Fibroblast of villous mesenchyme (primary cell): ENCODE measurements around the gene KRTAP24-1. TPM values are rescaled to one million over a fixed set of nuclear protein-coding genes. Genes with fewer than 3 reads are reported as not detected.

ENCODE experiments used
- DNase-seq: peaks from one replicate; pipeline ENCODE4 v3.0.0-alpha.2; 2010; ENCODE audit warnings: low read depth
- H3K4me3 ChIP-seq: 2 replicates; pipeline ENCODE4 v1.5.1; 2011; ENCODE audit warnings: low read depth, mild to moderate bottlenecking, low read length
- total RNA-seq: library from RNA; depleted of rRNA; stranded (reverse); fragments of >200 nt; gene quantifications from 2 replicates; pipeline ENCODE4 v1.2.3, GENCODE V29; 2012
- TF ChIP-seq, protein P1 (sequence below): IDR thresholded peaks from 2 replicates; pipeline ENCODE4 v1.5.1; 2012; ENCODE audit warnings: low read depth, mild to moderate bottlenecking, low read length; ENCODE audit not compliant: insufficient read depth

The KRTAP24-1 gene
- total RNA-seq, 1 donor, result not detected

DNA sequence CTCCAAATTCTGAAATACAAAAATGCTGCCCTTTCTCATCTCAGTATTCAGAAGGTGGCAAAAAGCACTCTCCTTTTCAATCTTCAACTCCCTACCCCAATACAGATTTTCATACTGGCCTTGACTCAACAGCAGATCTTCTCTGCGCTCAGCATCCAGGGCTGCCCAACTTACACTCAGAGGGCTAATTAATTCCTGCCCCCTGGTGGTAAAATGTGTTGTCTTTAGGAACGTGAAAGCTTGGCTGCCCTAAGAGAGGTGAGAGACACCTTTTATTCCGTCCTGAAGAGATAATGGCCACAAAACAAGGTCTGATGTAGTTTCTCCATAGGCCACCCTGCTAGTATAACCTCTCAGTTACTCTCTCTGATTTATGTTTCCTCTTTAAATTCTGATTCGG is 25.0 kb downstream of the KRTAP24-1 start:
- TF ChIP-seq, protein P1, sequence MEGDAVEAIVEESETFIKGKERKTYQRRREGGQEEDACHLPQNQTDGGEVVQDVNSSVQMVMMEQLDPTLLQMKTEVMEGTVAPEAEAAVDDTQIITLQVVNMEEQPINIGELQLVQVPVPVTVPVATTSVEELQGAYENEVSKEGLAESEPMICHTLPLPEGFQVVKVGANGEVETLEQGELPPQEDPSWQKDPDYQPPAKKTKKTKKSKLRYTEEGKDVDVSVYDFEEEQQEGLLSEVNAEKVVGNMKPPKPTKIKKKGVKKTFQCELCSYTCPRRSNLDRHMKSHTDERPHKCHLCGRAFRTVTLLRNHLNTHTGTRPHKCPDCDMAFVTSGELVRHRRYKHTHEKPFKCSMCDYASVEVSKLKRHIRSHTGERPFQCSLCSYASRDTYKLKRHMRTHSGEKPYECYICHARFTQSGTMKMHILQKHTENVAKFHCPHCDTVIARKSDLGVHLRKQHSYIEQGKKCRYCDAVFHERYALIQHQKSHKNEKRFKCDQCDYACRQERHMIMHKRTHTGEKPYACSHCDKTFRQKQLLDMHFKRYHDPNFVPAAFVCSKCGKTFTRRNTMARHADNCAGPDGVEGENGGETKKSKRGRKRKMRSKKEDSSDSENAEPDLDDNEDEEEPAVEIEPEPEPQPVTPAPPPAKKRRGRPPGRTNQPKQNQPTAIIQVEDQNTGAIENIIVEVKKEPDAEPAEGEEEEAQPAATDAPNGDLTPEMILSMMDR, result peak; percentile 22
- no peak overlapping the region for H3K4me3 ChIP-seq
- peak; percentile 14 for DNase-seq

DNA sequence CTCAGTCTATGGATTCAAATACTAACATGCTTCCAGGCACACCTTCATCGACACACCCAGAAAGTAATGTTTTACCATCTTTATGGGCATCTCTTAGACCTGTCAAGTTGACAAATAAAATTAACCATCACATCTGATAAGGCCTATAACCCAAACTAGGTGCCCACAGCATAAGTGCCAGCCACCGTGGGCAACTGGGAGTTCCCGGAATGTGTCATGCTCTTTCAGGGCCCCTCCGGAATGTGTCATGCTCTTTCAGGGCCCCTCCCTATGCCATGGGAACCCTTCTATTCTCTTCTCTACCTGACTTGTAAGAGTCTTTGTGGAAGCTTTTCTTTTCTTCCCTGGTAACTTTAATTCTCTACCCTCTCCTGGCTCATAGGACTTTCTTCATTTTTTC is 26.6 kb downstream of the KRTAP24-1 start:
- TF ChIP-seq, protein P1, result no peak
- DNase-seq, result no peak
- H3K4me3 ChIP-seq, result no peak overlapping the region

DNA sequence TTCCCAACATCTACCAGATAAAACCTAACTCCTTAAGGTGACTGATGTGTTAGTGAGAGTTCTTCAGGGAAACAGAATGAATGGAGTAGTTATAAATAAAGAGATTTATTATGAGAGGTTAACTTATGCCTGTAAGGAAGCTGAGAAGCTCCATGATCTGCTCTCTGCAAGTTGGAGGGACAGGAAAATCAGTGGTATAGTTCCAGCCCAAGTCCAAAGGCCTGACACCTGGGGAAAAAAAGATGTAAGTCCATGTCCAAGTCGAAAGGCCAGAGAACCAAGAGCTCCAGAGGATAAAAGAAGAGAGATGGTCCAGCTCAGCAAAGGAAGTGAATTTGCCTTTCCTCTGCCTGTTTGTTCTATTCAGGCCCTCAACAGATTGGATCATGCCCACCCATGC is 27.1 kb downstream of the KRTAP24-1 start:
- no peak overlapping the region for H3K4me3 ChIP-seq
- no peak for DNase-seq
- TF ChIP-seq, protein P1, result no peak

DNA sequence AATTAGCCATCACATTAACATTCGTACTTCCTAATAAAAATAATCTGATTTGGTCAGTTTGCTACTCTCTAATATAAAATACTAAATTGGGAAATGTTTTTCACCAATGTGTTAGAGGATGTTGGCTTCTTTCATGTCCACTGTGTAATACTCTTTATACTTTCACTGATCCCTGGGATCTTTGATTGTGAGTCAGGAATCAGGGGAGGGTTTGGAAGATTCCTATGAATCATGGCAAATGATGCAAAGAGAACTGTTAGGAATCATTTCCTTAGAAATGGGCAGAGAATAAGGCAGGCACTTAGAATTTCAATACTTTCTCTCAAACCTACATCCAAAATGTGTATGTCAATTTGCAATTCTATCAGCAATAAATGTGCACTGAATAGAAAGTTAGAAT is 31.0 kb downstream of the KRTAP24-1 start:
- TF ChIP-seq, protein P1, result no peak
- DNase-seq, result no peak
- no peak overlapping the region for H3K4me3 ChIP-seq

DNA sequence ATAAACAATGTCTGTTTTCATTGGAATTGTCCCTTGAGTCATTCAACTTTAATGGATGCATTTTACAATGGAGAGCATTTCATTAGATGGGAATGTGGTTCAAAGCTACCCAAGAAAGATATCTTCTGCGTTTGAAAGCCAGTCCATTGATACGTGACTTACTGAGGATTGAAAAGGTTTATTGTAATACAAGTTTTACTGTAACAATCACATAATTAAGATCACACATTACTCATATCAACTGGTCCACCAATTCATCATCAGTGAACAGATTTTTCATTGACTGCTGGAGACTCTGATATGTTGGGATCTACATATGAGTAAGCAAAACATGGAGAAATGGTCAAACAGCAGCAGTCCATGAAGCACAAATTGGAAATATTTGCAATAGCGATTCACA is 32.8 kb downstream of the KRTAP24-1 start:
- TF ChIP-seq, protein P1, result no peak
- DNase-seq, result no peak
- no peak overlapping the region for H3K4me3 ChIP-seq

DNA sequence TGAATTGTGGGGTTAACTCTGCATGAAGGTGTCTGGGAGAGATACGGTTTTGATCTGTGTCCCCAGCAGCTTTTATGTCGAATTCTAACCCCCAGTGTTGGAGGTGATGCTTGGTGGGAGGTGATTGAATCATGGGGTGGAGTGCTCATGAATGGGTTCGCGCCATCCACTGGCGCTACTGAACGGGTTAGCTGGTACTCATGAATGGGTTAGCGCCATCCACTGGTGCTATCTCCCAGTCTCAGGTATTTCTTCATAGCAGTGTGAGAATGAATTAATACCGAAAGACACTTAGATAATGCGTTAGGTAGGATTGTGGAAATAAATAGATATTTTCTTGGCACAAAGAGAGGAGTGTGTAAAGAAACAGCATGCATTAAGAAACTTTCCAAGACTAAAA is 33.9 kb downstream of the KRTAP24-1 start:
- no peak for DNase-seq
- TF ChIP-seq, protein P1, result no peak
- no peak overlapping the region for H3K4me3 ChIP-seq

DNA sequence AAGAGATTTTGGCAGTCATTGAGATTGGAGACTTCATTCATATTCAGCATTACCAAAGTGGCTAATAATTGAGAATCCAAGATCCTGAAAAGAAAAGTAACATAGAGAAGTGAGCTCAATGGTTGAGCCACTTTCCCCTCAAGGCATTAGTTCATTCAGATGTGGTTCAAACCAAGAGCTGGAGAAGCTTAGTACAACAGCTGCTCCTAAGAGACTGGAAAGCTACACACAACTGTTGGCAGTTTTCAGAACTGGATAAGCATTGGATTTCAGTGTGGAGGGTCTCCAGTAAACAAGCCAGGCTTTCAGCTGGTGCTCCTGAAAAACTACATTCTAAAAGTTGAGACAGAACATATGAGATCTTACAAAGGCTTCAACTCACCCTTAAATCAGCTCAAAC is 37.7 kb downstream of the KRTAP24-1 start:
- DNase-seq, result no peak
- H3K4me3 ChIP-seq, result no peak overlapping the region
- TF ChIP-seq, protein P1, result no peak
